DOHH2 (cell line): ENCODE measurements around the gene ARCN1.
"Not testable (repeated sequence)": the region's sequence is repeated elsewhere in the genome, so short reads cannot be mapped to it uniquely, and the experiment has no call there.

Experiments used
- H3F3A ChIP-seq: fragments of 200-600 bp; sonication (generic), shearing (Covaris generic); 2 replicates; pipeline ENCODE4 v1.6.0; 2016; ENCODE audit warnings: antibody characterized with exemption, mild to moderate bottlenecking; ENCODE audit not compliant: control insufficient read depth, insufficient read depth
- H3K27ac ChIP-seq: fragments of 200-600 bp; sonication (generic); 2 replicates; pipeline ENCODE4 v1.5.1; 2014; ENCODE audit warnings: low read depth, mild to moderate bottlenecking, low read length, moderate library complexity
- H3K27me3 ChIP-seq: fragments of 200-600 bp; sonication (generic); 2 replicates; pipeline ENCODE4 v1.6.1; 2014; ENCODE audit warnings: mild to moderate bottlenecking, low read length, mixed read lengths; ENCODE audit not compliant: control insufficient read depth
- H3K36me3 ChIP-seq: fragments of 200-600 bp; sonication (generic); 2 replicates; pipeline ENCODE4 v1.6.1; 2014; ENCODE audit warnings: mild to moderate bottlenecking, low read length, moderate library complexity, mixed read lengths; ENCODE audit not compliant: control insufficient read depth
- H3K4me1 ChIP-seq: fragments of 200-600 bp; sonication (generic); 2 replicates; pipeline ENCODE4 v1.6.1; 2014; ENCODE audit warnings: mild to moderate bottlenecking, low read length, mixed read lengths; ENCODE audit not compliant: control insufficient read depth
- H3K4me2 ChIP-seq: fragments of 200-600 bp; sonication (generic); 2 replicates; pipeline ENCODE4 v1.6.0; 2014; ENCODE audit warnings: mild to moderate bottlenecking, low read length, moderate library complexity
- H3K4me3 ChIP-seq: fragments of 200-600 bp; sonication (generic); 2 replicates; pipeline ENCODE4 v1.5.1; 2014; ENCODE audit warnings: mild to moderate bottlenecking, low read length, mixed read lengths
- H3K79me2 ChIP-seq: fragments of 200-600 bp; sonication (generic); 2 replicates; pipeline ENCODE4 v1.6.1; 2014; ENCODE audit warnings: mild to moderate bottlenecking, low read length, mixed read lengths; ENCODE audit not compliant: control insufficient read depth
- H3K9me2 ChIP-seq: fragments of 200-600 bp; sonication (generic); replicated peaks from 2 replicates; pipeline ENCODE4 v1.6.1; 2014; ENCODE audit warnings: mild to moderate bottlenecking, low read length, mixed read lengths; ENCODE audit not compliant: control insufficient read depth
- H3K9me3 ChIP-seq: fragments of 200-600 bp; sonication (generic); 2 replicates; pipeline ENCODE4 v1.6.1; 2014; ENCODE audit warnings: antibody characterized with exemption, low read length, mixed read lengths; ENCODE audit not compliant: control insufficient read depth, insufficient read depth
- H4K20me1 ChIP-seq: fragments of 200-600 bp; sonication (generic); 2 replicates; pipeline ENCODE4 v1.6.0; 2014; ENCODE audit warnings: low read depth, mild to moderate bottlenecking, antibody characterized with exemption, low read length, moderate library complexity; ENCODE audit not compliant: control insufficient read depth, insufficient read depth
- EZH2phosphoT487 ChIP-seq: fragments of 200-600 bp; sonication (generic); IDR thresholded peaks from 2 replicates; pipeline ENCODE4 v1.6.1; 2017; ENCODE audit warnings: borderline replicate concordance, mild to moderate bottlenecking, antibody characterized with exemption, low read length, moderate library complexity, mixed read lengths
- TF ChIP-seq, protein P1 (sequence below): fragments of 200-600 bp; sonication (generic); IDR thresholded peaks from one replicate; pipeline ENCODE4 v1.5.1; 2014; ENCODE audit warnings: antibody characterized with exemption, mild to moderate bottlenecking, low read depth, low read length; ENCODE audit not compliant: poor library complexity, severe bottlenecking

The ARCN1 gene

GRCh38 chr11:118596224-118597146, 24.3 kb downstream of the ARCN1 start:
- no peak overlapping the region for H3K4me2 ChIP-seq

DNA sequence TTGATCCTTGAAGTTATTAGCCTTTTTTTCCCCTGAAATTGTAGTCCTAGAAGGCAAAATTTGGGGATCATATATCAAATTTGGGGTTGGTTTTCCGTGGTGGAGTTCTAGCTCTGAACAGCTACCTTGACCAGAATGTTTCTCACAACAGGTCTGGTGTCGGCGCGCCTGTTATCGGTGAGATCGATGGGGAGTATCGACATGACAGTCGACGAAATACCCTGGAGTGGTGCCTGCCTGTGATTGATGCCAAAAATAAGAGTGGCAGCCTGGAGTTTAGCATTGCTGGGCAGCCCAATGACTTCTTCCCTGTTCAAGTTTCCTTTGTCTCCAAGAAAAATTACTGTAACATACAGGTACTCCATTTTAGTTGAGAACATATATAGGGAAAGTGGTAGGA, 25.3 kb downstream of the ARCN1 start:
- Histone ChIP-seq H3K9me2 (no peaks in the 10 kb centered on the region), H3K4me3 (no peak overlapping the region), H3K9me3 (no peaks in the 10 kb centered on the region), H4K20me1 (no peaks in the 10 kb centered on the region; the same call in 1 of the 2 replicates), H3K27ac (no peak overlapping the region), H3K4me2 (no peak overlapping the region), H3K27me3 (no peaks in the 10 kb centered on the region), H3K4me1 (peaks cover 10% of the 10 kb centered on the region), H3F3A (peaks cover 4% of the 10 kb centered on the region; the same call in 1 of the 2 replicates), H3K79me2 (no peaks in the 10 kb centered on the region), H3K36me3 (peaks cover 79% of the 10 kb centered on the region)
- TF ChIP-seq, protein P1, sequence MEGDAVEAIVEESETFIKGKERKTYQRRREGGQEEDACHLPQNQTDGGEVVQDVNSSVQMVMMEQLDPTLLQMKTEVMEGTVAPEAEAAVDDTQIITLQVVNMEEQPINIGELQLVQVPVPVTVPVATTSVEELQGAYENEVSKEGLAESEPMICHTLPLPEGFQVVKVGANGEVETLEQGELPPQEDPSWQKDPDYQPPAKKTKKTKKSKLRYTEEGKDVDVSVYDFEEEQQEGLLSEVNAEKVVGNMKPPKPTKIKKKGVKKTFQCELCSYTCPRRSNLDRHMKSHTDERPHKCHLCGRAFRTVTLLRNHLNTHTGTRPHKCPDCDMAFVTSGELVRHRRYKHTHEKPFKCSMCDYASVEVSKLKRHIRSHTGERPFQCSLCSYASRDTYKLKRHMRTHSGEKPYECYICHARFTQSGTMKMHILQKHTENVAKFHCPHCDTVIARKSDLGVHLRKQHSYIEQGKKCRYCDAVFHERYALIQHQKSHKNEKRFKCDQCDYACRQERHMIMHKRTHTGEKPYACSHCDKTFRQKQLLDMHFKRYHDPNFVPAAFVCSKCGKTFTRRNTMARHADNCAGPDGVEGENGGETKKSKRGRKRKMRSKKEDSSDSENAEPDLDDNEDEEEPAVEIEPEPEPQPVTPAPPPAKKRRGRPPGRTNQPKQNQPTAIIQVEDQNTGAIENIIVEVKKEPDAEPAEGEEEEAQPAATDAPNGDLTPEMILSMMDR = no peak
- TF ChIP-seq EZH2phosphoT487 = no peak

More at GRCh38 chr11:118596224-118597146, 24.3 kb downstream of the ARCN1 start:
- H4K20me1 ChIP-seq = no peaks in the 10 kb centered on the region; the same call in 1 of the 2 replicates
- H3K4me1 ChIP-seq = peaks cover 10% of the 10 kb centered on the region
- peaks cover 71% of the 10 kb centered on the region for H3K36me3 ChIP-seq
- no peaks in the 10 kb centered on the region for H3K27me3 ChIP-seq
- no peaks in the 10 kb centered on the region for H3K9me2 ChIP-seq
- H3K79me2 ChIP-seq = no peaks in the 10 kb centered on the region
- TF ChIP-seq, protein P1 = no peak
- TF ChIP-seq EZH2phosphoT487 = no peak
- H3K27ac ChIP-seq = no peak overlapping the region
- H3K4me3 ChIP-seq = no peak overlapping the region
- no peaks in the 10 kb centered on the region for H3K9me3 ChIP-seq
- H3F3A ChIP-seq = peaks cover 3% of the 10 kb centered on the region; the same call in 1 of the 2 replicates

DNA sequence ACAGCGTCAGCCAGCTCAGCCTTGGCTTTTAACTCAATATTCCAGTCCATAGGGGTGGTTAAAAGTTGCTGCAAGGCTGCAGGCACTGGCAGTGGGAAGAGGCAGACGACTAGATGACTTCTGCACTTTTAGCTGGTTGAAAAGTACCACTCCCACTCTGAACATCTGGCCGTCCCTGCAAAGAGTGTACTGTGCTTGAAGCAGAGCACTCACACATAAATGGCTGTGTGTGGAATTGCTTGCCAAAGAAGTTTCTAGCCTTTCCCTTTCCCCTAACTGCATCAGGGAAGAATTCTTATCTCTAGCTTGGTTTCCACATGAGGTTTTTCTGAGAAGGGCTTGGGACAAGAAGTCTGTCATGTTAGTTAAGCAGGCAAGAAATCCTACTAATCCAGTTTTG, 30.1 kb downstream of the ARCN1 start:
- Histone ChIP-seq H4K20me1 (no peaks in the 10 kb centered on the region), H3K9me3 (no peaks in the 10 kb centered on the region), H3F3A (peaks cover 20% of the 10 kb centered on the region), H3K79me2 (no peaks in the 10 kb centered on the region), H3K27ac (no peak overlapping the region), H3K27me3 (peaks cover 11% of the 10 kb centered on the region), H3K36me3 (peaks cover 36% of the 10 kb centered on the region), H3K9me2 (no peaks in the 10 kb centered on the region), H3K4me2 (no peak overlapping the region), H3K4me1 (no peaks in the 10 kb centered on the region), H3K4me3 (no peak overlapping the region)
- TF ChIP-seq EZH2phosphoT487 = no peak
- TF ChIP-seq, protein P1 = no peak

GRCh38 chr11:118603709-118604108, 31.5 kb downstream of the ARCN1 start:
- peaks cover 24% of the 10 kb centered on the region for H3K27me3 ChIP-seq
- H3F3A ChIP-seq = peaks cover 20% of the 10 kb centered on the region
- not testable (repeated sequence) for H4K20me1 ChIP-seq, H3K27ac ChIP-seq, H3K4me3 ChIP-seq, H3K4me2 ChIP-seq, H3K79me2 ChIP-seq, H3K9me3 ChIP-seq, H3K9me2 ChIP-seq
- H3K4me1 ChIP-seq = peaks cover 13% of the 10 kb centered on the region
- H3K36me3 ChIP-seq = peaks cover 25% of the 10 kb centered on the region
